Lower lobe of right lung (tissue), 2 donors: Measurements from ENCODE around the gene PDE4D. TPM values are rescaled to one million over a fixed set of nuclear protein-coding genes. Genes with fewer than 3 reads are reported as not detected.
A peak's percentile ranks its signal among the peaks of the same experiment; 100 is the strongest.

ENCODE experiments used
- ATAC-seq, 2 donors: fragments of 200-7000 bp; cut with Tn5 transposase; one replicate each; pipeline ENCODE4 v1.9.1; 2020 to 2022; ENCODE audit warnings: mild to moderate bottlenecking in 2 of 2, moderate library complexity in 2 of 2
- DNase-seq: peaks from one replicate; pipeline ENCODE4 v3.0.0-alpha.2; 2020
- H3K27ac ChIP-seq: fragments of 200-600 bp; one replicate; pipeline ENCODE4 v1.8.0; 2022
- H3K27me3 ChIP-seq: fragments of 200-600 bp; one replicate; pipeline ENCODE4 v1.8.0; 2022; ENCODE audit warnings: low read depth
- H3K36me3 ChIP-seq: fragments of 200-600 bp; one replicate; pipeline ENCODE4 v1.8.0; 2022; ENCODE audit warnings: mild to moderate bottlenecking
- H3K4me1 ChIP-seq: fragments of 200-600 bp; one replicate; pipeline ENCODE4 v1.8.0; 2022
- H3K4me3 ChIP-seq: fragments of 200-600 bp; one replicate; pipeline ENCODE4 v1.8.0; 2022; ENCODE audit warnings: mild to moderate bottlenecking
- H3K9me3 ChIP-seq: fragments of 200-600 bp; one replicate; pipeline ENCODE4 v1.8.0; 2022
- CTCF ChIP-seq: fragments of 200-600 bp; IDR thresholded peaks from one replicate; pipeline ENCODE4 v1.8.0; 2022; ENCODE audit warnings: antibody characterized with exemption, mild to moderate bottlenecking
- intact Hi-C: fragments of 100-400 bp; cut with DNase I; formaldehyde crosslinking; loops from one replicate; pipeline ENCODE4 v1.11.0; 2022
- total RNA-seq: library from RNA; stranded (reverse); fragmentation: NEBNext Ultra II Directional; extraction: Animal tissue kit (Norgen Biotek cat#: 25700); gene quantifications from one replicate; pipeline ENCODE4 v1.2.1, GENCODE V29; 2021
- donor health status: DM: no; HTN: yes; CAD: no; lungs with severe emphysema.

Gene PDE4D
- total RNA-seq, 1 donor from 2014 or later = 71.3 TPM

- DNase-seq (no peak), ATAC-seq (no peak)
- intact Hi-C loops = no loop called here
- H3K4me1 ChIP-seq = no peaks in the 10 kb centered on the region
- no peak overlapping the region for H3K27ac ChIP-seq
- H3K27me3 ChIP-seq = no peaks in the 10 kb centered on the region
- H3K4me3 ChIP-seq = no peak overlapping the region
- TF ChIP-seq CTCF = no peak
- H3K9me3 ChIP-seq = no peaks in the 10 kb centered on the region
- H3K36me3 ChIP-seq = no peaks in the 10 kb centered on the region
These were observed 237.7 kb downstream of the PDE4D start for GRCh38 chr5:59655693-59656309.

- ATAC-seq (no peak), DNase-seq (no peak)
- no peak for TF ChIP-seq CTCF
- H3K27me3 ChIP-seq = no peaks in the 10 kb centered on the region
- no peak overlapping the region for H3K27ac ChIP-seq
- intact Hi-C loops = no loop called here
- no peaks in the 10 kb centered on the region for H3K9me3 ChIP-seq
- H3K4me3 ChIP-seq = no peak overlapping the region
- no peaks in the 10 kb centered on the region for H3K36me3 ChIP-seq
- no peaks in the 10 kb centered on the region for H3K4me1 ChIP-seq
These were observed 238.8 kb downstream of the PDE4D start for GRCh38 chr5:59654691-59655090.

GRCh38 chr5:59652449-59652848 lies 241.1 kb downstream of the PDE4D start:
- no peak for TF ChIP-seq CTCF
- Histone ChIP-seq H3K9me3 (no peaks in the 10 kb centered on the region), H3K27ac (no peak overlapping the region), H3K4me3 (no peak overlapping the region), H3K4me1 (no peaks in the 10 kb centered on the region), H3K27me3 (no peaks in the 10 kb centered on the region), H3K36me3 (no peaks in the 10 kb centered on the region)
- ATAC-seq = peak in 1 of 2 donors; percentile 25
- DNase-seq = no peak
- intact Hi-C loops = no loop called here

- H3K27me3 ChIP-seq = no peaks in the 10 kb centered on the region
- peak; percentile 45 to 81 for ATAC-seq
- intact Hi-C loops = no loop called here
- TF ChIP-seq CTCF = no peak
- no peak overlapping the region for H3K27ac ChIP-seq
- H3K4me3 ChIP-seq = no peak overlapping the region
- no peaks in the 10 kb centered on the region for H3K4me1 ChIP-seq
- no peak for DNase-seq
- no peaks in the 10 kb centered on the region for H3K9me3 ChIP-seq
- no peaks in the 10 kb centered on the region for H3K36me3 ChIP-seq
These were observed 244.3 kb downstream of the PDE4D start for GRCh38 chr5:59648949-59649921.

- ATAC-seq (no peak), DNase-seq (no peak)
- no peak overlapping the region for H3K27ac ChIP-seq
- H3K9me3 ChIP-seq = no peaks in the 10 kb centered on the region
- no peaks in the 10 kb centered on the region for H3K4me1 ChIP-seq
- H3K27me3 ChIP-seq = no peaks in the 10 kb centered on the region
- no peak overlapping the region for H3K4me3 ChIP-seq
- no peak for TF ChIP-seq CTCF
- intact Hi-C loops = no loop called here
- H3K36me3 ChIP-seq = no peaks in the 10 kb centered on the region
These were observed 245.3 kb downstream of the PDE4D start for GRCh38 chr5:59648038-59648831.
